Fibroblast of skin of back (primary cell): Measurements from ENCODE around the gene NCK2.

ENCODE experiments used
- DNase-seq: peaks from one replicate; pipeline ENCODE4 v3.0.0-alpha.2; 2013

Gene NCK2

DNA sequence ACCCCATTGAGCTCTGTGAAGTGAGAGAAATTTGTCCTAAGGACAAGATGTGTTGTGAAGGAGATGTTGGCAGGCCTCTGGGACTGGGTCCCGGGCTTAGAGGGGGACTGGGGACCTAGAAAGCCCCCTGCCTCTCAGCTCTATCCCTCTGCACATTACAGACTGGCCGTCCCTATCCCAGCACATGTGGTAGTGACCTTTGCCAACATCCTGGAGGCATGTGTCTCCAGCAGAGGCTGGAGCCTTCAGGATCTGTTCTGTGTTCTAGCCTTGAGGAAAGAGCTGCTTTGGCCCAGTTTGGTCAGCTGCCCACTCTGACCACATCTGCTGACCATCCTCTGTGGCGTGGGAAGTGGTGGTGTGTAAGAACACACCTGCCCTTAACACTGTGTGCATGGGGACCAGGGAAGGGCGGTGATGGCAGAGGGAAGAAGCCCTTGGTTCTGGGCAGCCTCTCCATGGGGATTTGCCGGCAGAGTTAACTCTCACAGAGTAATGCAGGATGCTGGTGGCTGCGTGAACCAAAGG is 33.4 kb downstream of the NCK2 start:
- no peak for DNase-seq

DNA sequence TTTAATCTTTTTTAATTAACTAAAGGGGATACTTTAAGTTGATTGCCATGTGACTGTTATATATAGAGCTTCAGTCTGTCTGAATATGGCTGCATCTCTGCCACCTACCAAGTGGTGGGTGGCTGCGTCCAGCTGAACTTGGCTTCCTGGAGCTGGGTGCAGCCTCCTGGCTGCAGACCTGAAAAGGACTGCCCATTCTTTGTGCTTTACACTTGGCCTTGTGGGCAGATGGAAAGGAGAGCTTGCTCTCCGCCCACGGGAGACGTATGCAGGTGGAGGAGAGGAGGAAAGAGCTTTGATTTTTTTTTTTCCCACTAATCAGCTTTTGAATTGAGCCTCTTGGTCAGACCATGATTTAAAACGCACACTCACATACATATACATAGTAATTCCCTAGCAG is 34.7 kb downstream of the NCK2 start:
- no peak for DNase-seq

DNA sequence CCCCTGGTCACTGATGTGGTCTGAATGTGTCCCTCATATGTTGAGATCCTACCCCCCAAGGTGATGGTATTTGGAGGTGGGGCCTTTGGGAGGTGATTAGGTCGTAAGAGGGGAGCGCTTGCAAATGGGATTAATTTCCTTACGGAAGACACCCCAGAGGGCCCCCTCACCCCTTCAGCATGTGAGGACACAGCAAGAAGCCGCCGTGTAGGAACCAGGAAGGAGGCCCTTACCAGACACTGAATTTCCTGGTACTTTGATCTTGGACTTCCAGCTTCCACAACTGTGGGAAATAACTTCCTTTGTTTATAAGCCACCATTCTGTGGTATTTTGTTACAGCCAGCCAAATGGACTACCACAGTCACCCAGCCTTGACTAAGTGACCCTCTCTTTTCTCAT is 35.9 kb downstream of the NCK2 start:
- DNase-seq: no peak

DNA sequence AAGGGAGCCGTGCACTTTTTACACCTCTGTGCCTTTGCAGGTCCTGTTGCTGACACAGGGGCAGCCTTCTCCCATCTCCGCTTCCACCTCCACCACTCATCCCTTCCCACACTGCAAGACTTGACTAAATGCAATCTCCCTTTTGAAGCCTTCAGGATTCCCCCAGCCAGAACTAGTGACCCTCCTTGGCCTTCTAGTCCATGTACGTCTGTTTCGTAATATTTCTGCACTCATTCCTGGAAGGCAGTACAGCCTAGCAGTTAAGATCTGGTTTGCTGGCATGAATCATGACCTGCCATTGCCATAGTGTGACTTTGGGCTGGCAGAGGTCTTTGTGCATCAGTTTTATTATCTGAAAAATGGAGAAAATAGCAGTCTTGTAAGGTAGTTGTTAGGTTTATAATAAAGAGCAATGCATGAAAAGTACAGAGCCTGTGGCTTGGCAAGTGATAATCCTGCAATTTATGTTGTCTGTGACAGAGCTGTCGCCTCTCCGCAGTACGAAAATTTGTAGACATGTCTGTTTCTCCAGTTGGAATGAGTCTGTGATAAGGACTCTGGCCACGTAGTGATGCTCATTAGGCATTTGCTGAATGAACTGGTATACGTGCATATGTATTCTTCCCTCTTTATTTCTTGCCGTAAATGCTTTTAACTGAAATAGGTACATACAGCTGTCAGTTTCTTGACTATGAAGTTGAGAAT is 36.7 kb downstream of the NCK2 start:
- DNase-seq: no peak

DNA sequence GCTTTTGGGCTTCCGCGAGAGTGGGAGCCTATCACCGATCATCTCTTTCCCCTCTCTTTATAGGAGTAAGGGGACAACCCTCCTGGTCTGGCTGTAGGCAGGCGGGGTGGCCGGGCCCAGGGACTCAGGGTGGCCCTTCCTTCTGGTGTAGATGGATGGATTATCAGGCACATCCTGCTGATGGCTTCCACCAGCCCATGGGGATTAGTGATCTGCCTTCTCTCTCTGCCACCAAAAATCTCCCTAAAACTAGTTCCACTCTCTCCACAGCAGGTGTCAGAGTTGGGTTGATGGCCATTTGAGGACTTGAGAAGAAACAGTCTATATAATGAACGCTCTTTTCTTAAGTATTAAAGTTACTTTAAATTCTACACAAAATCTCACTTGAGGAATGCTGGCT is 37.4 kb downstream of the NCK2 start:
- no peak for DNase-seq

DNA sequence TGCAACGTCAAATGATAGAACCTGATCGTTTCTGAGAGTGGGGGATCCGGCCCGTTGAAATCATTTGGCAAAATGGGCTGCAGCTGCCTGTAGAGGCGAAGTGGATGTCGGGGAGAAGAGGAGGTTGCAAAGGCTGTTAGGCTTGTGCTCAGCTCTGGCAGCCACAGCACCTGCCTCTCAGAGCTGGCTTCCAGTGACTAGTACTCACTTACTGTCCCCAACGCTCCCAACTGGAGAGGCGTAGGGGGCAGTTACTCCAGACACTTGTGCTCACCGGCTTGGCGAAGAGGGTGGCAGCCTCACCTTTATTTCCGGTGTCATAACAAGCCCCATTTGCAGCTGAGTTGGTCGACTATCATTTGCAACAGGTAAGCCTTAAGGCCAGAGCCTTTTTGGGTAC is 37.9 kb downstream of the NCK2 start:
- no peak for DNase-seq

DNA sequence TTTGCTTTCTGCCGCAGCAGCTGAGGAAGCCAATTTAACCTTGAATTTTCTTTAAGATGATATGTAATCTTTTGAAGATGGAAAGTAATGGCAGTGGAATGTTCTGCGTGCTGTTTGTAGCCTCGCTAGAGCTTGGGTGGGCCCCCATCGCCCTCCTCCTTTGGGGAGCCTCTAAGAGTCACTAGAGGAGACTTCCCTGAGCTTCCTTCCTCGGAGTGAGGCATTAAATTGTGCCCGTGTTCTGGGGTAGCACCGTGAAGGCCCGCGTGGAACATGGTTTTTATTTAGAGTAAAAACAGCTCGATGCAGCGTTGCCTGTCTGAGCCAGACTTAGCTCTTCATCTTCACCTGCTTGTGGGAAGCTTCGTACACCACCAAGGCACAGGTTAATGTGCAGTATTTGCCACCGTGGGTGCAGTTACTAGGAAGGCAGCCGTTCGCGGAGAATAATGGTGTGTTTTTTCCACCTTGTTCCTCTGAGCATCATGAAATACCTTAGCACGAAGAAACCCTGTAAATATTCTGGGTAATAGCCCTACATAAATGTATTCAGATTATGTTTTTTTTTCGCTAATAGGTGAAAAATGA is 38.5 kb downstream of the NCK2 start:
- DNase-seq: no peak

DNA sequence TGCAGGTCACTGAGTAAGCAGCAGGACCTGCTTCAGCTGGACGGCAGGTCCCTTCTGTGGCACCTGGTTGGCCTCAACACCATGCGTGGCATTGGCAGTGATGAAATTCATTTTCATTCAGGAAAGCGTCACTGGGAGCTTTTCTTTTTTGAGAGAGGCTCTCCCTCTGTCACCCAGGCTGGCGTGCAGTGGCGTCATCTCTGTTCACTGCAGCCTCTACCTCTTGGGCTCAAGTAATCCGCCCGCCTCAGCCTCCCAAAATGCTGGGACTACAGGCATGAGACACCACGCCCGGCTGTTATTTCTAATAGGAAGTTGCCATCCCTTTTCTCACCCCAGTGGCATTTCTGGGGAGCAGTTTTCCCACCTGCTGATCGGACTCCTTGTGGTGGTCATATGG is 39.3 kb downstream of the NCK2 start:
- no peak for DNase-seq

DNA sequence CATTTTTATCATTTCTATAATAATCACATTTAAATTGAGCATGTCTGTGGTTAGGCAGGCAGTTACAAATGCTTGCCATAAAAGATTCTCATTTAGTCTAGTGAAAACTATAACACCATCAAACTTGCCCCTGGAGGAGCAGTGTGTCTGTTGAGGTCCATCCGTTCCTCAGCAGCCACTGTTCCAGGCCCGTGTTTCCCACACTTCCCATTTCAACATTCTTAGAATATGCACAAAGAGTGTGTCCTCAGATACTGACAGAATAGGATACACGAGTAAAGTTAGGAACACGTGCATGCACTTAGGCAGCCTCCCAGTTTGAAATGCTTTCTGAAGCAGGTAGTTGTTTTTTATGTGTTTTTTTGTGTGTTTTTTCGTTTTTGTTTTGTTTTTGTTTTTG is 39.9 kb downstream of the NCK2 start:
- DNase-seq: no peak

DNA sequence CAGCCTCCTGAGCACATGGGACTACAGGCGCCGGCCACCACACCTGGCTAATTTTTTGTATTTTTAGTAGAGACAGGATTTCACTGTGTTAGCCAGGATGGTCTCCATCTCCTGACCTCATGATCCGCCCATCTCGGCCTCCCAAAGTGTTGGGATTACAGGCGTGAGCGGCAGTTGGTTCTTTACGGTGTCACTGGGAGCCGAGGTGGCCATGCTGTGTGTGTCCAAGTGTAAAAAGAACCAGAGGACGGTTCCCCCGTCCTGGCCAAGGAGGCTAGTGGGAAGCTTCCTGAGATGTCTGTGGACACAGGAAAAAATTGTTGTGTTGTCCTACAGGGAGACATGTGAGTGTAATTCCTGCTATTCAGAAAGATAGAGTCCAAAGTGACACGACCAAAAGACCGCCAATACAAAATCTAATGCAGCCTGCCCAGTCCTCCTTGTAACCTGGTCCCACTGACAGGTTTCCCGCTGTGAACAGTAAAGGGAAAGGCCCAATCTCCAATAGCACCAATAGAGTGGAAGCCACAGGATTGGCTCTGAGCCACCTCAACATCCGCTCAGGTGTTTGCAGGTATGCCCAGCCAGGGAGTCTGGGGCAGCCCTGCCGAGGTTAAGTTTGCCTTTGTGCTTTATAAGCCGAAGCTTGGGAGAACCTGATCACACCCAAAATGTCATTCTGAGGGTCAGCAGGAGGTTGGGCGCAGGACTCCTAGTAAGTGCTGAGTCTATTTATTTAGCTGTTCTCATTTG is 40.6 kb downstream of the NCK2 start:
- DNase-seq: no peak

DNA sequence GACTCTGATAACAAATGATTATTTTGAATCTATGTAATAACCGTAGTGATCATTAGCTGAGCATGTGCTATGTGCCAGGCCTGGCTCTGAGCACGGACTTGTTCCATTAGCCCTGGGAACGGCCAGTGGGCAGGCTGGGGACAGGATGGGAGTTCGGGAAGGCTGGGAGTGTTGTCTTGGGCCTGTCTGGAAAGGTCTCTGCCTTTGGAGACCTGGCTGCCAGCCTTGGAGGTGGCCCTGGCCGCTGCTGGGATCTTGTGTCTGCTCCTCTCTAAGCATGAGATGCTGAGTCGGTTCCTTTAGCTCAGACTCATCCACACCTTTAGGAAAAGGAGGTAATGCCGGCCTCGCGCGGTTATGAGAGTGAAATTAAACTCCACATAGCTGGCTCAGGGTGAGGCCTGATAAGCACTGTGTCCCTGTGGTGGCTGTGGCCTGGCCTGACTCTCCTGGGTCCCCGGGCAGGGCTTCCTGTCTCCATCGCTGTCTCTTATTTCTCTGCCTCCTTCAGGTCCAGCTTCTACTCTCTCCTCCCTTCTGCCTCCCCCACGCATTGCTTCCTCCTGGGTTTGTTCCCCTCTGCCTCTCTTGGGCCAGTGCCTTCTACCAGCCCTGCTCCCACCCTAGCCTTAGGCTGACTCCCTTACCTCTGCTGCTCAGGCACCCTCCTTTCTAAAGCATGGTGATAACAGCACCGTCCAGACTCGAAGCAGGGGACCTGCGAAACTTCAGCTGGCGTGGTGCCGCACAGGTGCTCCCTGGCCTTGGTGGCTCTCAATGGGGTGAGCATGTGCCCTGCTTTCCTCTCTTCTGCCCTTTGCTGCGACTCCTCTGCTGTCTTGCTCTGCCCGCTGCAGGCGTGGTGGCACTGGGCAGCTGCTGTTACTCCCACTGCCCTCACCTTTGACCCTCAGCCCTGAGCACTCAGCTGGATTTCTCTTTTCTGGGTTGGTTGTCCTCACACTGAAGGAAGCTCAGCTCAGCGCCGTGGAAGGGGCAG is 41.8 kb downstream of the NCK2 start:
- no peak for DNase-seq

DNA sequence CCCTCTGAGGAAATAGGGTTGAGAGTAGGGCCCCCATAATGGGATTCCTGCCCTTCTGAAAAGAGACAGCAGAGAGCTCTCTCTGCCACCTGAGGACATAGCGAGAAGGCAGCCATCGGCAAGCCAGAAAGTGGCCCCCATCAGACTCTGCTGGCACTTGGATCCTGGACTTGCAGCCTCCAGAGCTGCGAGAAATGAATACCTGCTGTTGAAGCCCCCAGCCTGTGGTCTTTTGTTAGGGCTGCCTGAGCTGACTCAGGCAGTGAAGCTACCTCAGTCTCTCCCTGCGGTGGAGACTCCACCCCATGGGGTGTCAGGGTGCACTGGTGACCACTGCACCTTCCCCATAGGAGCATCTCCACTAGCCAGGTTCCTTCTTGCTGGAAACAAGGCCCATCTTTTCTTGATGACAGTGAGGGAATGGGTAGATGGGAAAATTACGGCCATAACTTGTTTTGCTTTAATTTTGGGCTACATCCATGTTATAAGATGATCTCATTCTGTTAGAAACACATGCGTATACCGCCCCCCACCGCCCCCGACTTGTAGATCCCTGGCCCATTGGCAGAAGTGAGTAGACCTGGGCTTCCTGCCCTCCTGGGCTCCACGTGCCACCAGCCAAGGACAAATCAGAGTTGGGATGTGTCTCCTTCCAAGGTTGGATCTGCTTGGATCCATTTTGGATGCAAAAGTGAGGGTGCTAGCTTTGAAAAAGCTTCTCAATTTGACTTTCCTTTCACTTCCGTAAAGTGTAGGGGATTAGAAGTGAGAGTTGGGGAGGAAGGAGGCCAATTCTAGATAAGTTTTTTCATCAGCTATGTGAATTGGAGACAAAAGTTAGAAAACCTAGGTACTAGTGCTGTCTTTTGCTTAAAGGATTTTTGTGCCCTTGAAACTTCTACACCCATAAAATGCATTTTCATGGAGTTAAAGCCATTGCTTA is 42.9 kb downstream of the NCK2 start:
- DNase-seq: no peak

DNA sequence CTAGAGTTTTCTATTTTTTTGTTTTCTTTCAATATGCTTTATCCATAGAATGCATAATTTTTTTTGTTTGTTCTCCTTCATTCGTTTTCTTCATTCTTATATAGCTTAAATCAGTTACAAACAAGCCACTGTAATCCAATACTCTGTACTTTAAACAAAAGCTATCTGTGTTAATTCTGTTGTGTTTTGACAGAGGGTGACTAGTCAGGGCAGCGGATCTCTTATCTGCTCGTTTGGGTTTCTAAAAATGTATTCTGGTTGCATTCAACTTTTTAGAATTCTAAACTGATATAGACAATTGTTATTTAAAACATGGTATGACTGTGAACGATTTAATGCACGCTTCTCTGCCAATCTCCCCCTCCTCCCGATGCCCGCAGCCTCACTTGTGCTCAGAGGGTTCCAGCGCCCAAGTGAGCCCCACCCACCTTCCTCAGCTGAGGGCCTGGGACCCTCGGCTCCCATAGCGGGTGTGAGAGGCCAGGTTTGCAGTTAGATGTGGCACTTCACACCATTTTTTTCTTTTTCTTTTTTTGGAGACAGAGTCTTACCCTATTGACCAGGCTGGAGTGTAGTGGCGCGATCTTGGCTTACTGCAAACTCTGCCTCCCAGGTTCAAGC is 44.1 kb downstream of the NCK2 start:
- DNase-seq: peak; percentile 25

DNA sequence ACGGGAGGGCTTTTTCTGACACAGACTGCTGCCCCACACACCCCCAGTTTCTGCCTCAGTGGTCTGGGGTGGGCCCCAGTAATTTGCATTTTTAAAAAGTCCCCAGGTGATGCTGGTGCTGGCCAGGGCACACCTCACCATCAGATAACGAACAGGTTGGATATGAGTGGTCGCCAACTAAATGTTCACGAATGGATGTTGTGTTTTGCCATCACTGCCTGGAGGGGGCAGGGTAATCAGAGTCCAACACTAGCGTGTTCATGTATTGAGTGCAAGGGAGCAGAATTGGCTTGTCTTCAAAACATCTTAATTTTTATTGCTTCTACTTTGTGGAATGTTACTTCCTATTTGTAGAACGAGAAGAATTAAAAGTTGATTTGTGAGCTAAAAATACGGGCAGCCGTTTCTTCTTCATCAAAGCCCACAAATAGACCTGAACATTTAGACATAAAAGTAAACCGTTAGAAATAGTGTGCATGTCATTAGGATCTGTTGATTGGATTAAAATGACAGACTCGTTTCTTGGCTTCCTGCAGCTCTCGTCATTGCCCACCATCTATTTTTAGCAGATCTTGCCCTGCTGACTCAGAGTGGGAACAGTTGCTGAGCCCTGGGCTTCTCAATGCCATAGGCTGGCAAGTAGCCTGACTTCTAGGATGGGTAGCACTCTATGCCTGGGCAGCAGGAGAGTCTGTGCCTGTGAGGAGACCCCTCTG is 45.2 kb downstream of the NCK2 start:
- peak; percentile 83 for DNase-seq

DNA sequence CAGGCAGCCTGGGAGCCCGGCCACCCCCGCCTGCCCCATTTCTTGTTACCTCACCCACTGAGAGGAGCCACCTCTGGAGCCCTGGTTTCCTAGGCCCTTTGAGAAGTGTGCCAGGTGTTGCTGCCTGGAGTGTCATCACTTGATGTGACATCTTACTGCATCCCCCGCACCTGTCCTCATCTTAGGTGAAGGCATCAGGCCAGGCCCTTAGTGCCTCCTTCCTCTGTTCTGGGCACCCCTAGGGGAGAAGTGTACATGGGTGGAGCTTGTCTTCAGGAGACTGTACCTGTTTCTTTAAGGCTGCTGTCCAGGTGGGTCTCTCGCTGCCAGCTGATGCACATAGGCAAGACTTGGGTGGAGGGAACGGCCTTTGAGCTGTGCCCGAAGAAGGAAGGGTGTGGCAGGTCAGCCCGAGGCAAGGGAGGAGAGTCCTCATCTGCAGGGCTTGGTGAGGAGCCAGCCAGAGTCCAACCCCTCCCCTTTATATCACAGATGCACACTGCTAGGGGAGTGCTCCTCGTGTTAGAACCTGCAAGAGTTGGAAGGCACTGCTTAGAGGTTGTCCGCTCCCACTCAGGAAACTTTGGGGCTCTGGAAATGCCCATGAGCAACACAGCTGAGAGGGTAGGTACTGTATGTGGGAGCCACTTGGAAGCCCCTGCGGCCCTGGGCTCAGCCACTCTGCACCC is 45.9 kb downstream of the NCK2 start:
- DNase-seq: no peak

DNA sequence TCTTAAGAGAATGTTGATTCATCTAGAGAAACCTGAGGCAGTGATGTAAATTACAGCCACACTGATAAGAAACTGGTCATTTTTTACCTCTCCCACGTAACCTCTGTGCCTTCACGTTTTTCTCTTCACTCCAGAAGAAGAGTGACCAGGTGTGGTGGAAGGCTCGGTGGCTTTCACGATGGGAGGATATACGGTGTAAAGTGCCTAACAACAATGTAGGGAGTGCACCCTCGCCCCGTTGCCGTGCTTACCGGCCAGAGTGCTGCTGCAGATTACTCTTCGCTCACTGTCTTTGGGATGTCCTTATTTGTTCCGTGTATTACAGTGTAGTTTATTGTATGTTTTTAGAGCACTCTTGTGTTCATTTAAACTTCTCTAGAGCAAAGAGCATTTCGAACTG is 46.5 kb downstream of the NCK2 start:
- no peak for DNase-seq

DNA sequence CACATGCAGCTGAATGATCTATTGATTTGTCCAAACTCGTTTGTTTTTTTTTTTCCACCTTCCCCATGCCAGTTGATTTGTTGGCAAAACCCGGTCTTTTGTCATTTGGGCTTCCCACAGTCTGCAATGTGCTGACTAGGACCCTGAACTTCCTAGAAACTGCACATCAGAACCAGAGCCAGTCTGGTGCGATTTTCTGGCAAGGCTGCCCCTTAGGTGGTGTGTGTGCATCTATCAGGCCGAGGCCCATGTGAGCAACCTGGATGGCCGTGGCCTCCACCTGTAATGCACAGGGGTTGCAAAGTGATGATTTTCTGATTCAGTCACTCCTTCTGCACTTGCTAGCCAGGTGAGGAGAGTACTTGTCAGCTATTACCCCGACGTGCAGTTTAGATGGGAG is 47.8 kb downstream of the NCK2 start:
- no peak for DNase-seq

DNA sequence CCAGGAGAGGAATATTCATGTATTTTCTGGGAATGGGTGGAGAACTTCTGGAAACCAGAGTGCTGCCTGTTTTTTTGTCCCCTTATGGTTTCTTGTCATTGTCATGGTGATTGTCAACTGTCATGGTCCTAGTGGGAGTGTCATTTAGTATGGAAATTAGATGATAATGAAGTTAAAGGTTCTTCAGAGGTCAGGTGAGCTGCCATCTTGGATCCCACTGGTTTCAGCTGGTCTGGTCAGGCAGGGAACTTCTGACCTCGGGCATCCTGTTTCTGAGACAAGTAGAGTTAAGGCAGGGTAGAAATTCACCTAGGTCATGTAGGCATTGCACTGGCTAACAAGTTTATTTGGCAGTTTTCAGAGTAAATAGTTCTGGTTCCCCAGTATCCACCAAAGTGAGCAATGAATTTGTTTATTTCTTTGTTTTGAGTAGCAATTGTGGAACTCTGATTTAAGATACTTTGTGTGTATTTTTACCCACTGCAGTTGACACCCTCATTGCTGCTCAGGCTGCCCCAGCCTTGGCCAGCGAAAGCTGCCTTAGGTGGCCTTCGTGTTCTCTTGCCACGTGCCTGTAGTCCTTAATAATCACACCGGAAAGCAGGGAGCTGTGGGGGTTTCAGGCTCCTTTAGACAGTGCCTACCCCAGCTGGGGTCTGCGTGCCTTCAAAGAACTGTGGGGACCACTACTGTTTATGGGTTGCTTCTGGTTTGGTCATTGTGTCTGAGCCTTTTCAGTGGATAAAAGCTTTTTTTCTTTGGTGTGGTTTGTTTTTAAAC is 48.7 kb downstream of the NCK2 start:
- DNase-seq: no peak
